H1 (cell line): ENCODE data around the gene ATG5. TPM values are rescaled to one million over a fixed set of nuclear protein-coding genes. Genes with fewer than 3 reads are reported as not detected.

Experiments
- polyA plus RNA-seq, 7 experiments: library from polyadenylated mRNA; depleted of rRNA in 3 of 7; stranded (reverse) in 5 of 7; unstranded in 2 of 7; fragments of >200 nt in 5 of 7; fragments of 200-250 nt in 2 of 7; gene quantifications; 1 replicate in 5 of 7; 2 replicates in 1 of 7; 4 replicates in 1 of 7; pipeline versions ENCODE4 v1.2.1 to v1.2.3, GENCODE V29; 2011 to 2013; ENCODE audit warnings: missing spikeins in 2 of 7, mixed read lengths in 2 of 7
- total RNA-seq: library from RNA; stranded (reverse); fragmentation: NEBNext Ultra II Directional; extraction: Animal tissue kit (Norgen Biotek cat#: 25700); gene quantifications from 2 replicates; pipeline ENCODE4 v1.2.1, GENCODE V29; 2021
- TF ChIP-seq, protein P1 (sequence below): IDR thresholded peaks from 2 replicates; pipeline ENCODE4 v1.6.1; 2012; ENCODE audit warnings: inconsistent platforms

Gene ATG5
- total and polyA plus RNA-seq, 2 of the 8 experiments (the other 6 are each of a cell fraction or from before 2014, with no cell fraction given) = 18.2 to 39.0 TPM

DNA sequence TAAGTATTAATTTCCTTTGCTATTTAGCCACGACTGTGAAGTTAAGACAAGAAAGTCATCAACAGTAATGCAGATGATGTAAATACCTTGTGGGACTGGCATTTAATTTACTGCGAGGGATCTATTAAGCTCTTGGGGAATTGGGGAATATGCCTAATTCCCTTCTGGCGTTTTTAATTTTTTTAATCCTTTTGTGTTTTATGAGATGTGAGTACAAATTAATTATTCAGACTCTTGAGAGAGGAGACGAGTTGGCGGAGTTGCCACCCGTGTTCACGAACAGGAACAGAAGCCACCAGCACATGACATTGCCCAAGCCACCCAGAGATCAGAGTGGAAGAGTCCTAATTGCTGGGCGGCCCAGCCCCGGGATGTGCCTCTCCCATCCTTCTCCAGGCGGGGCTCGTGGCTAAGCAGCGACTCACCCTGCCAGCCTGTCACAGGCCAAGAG lies 34.4 kb upstream of the ATG5 start (continued):
- TF ChIP-seq, protein P1, sequence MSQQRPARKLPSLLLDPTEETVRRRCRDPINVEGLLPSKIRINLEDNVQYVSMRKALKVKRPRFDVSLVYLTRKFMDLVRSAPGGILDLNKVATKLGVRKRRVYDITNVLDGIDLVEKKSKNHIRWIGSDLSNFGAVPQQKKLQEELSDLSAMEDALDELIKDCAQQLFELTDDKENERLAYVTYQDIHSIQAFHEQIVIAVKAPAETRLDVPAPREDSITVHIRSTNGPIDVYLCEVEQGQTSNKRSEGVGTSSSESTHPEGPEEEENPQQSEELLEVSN = no peak
